ENCODE measurements around the gene ENSA. TPM values are rescaled to one million over a fixed set of nuclear protein-coding genes. Genes with fewer than 3 reads are reported as not detected.
A peak's percentile ranks its signal among the peaks of the same experiment; 100 is the strongest.
"Not testable (repeated sequence)": the region's sequence is repeated elsewhere in the genome, so short reads cannot be mapped to it uniquely, and the experiment has no call there.

Gene ENSA
- total RNA-seq, 4 donors from 2014 or later: 154 to 191 (median 167) TPM

- 8 to 16% methylated on average over 3 to 4 of the region's 4 CpGs for WGBS, 2 donors (ENCODE audit: low coverage in 1 of 2)
- TF ChIP-seq CTCF (IDR thresholded peaks at IDR 0.05) (no peak), POLR2AphosphoS5 (IDR thresholded peaks at IDR 0.05) (peak; percentile 3), POLR2A (IDR thresholded peaks at IDR 0.05) (peak in 1 of 2 donors; percentile 7), EP300 (IDR thresholded peaks at IDR 0.05) (no peak)
- Histone ChIP-seq H3K9me3 (no peaks in the 10 kb centered on the region), H3K4me3 (peak overlapping the region; percentile 85 to 97), H3K36me3 (peaks cover 0 to 70% of the 10 kb centered on the region in 2 donors), H3K4me1 (peaks cover 17 to 62% (median 39%) of the 10 kb centered on the region in 3 donors), H3K27me3 (no peaks in the 10 kb centered on the region), H3K27ac (peak overlapping the region; percentile 21 to 100 (median 100))
- no peak for ATAC-seq
Measured at GRCh38 chr1:150575072-150575489, 54.3 kb downstream of the ENSA start.

- no peaks in the 10 kb centered on the region for H3K27me3 ChIP-seq
- peaks cover 0 to 70% of the 10 kb centered on the region in 2 donors for H3K36me3 ChIP-seq
- peaks cover 23 to 64% (median 44%) of the 10 kb centered on the region in 3 donors for H3K4me1 ChIP-seq
- no peaks in the 10 kb centered on the region for H3K9me3 ChIP-seq
- ATAC-seq: no peak
- TF ChIP-seq POLR2AphosphoS5 (IDR thresholded peaks at IDR 0.05) (peak; percentile 21), CTCF (IDR thresholded peaks at IDR 0.05) (no peak)
- H3K4me3 ChIP-seq: peak overlapping the region; percentile 85 to 97
- WGBS, 2 donors (ENCODE audit: low coverage in 1 of 2): 35 to 42% methylated on average over 6 of the region's 6 CpGs
- H3K27ac ChIP-seq: peak overlapping the region; percentile 18 to 100 (median 100)
Measured at GRCh38 chr1:150574260-150575071, 54.9 kb downstream of the ENSA start.

GRCh38 chr1:150573648-150574071, 55.8 kb downstream of the ENSA start:
- ATAC-seq, H3K9me3 ChIP-seq, H3K27me3 ChIP-seq: not testable (repeated sequence)
- peak; percentile 35 for TF ChIP-seq POLR2AphosphoS5 (IDR thresholded peaks at IDR 0.05)
- peak in 1 of 2 donors; percentile 36 for TF ChIP-seq POLR2A (IDR thresholded peaks at IDR 0.05)
- Histone ChIP-seq H3K27ac (peak overlapping the region in 3 of 4 donors; percentile 71 to 100 (median 100)), H3K4me3 (peak overlapping the region in 1 of 2 donors; percentile 97), H3K4me1 (peaks cover 31 to 72% (median 52%) of the 10 kb centered on the region in 3 donors), H3K36me3 (peaks cover 0 to 70% of the 10 kb centered on the region in 2 donors)
- 71 to 97% methylated on average over 3 to 5 of the region's 13 CpGs for WGBS, 2 donors (ENCODE audit: low coverage in 1 of 2)

- Histone ChIP-seq H3K4me3 (peak overlapping the region in 1 of 2 donors; percentile 97), H3K27ac (peak overlapping the region; percentile 11 to 100 (median 86)), H3K27me3 (no peaks in the 10 kb centered on the region), H3K9me3 (no peaks in the 10 kb centered on the region), H3K36me3 (peaks cover 0 to 70% of the 10 kb centered on the region in 2 donors), H3K4me1 (peaks cover 35 to 76% (median 55%) of the 10 kb centered on the region in 3 donors)
- TF ChIP-seq EP300 (IDR thresholded peaks at IDR 0.05): no peak
- TF ChIP-seq POLR2AphosphoS5 (IDR thresholded peaks at IDR 0.05): peak; percentile 57
- TF ChIP-seq POLR2A (IDR thresholded peaks at IDR 0.05): peak in 1 of 2 donors; percentile 24
- TF ChIP-seq CTCF (IDR thresholded peaks at IDR 0.05): no peak
- no peak for ATAC-seq
- 32 to 34% methylated on average over 4 of the region's 4 CpGs for WGBS, 2 donors (ENCODE audit: low coverage in 1 of 2)
Measured at GRCh38 chr1:150572918-150573647, 56.3 kb downstream of the ENSA start.

Small RNAs within 50 kb of the gene (small RNA-seq; reads per million reads assigned to genes)
- gene RF00015 (0 reads per million in 4 donors), gene RF00561 (0 reads per million in 4 donors)

Other genes with a start within 250 kb of the ENSA start
- gene TARS2, start 142.2 kb downstream of the ENSA start, total RNA-seq: 10 to 100 TPM in 2 of 4 donors, 1 to 10 TPM in 2; 6.7 to 32.2 (median 10.6) TPM
- 10 to 100 TPM; 12.6 to 29.7 (median 19.4) TPM for gene ECM1, start 121.5 kb downstream of the ENSA start, total RNA-seq
- not detected for gene FALEC, start 113.9 kb downstream of the ENSA start, total RNA-seq
- 10 to 100 TPM; 27.1 to 66.5 (median 36.3) TPM for gene ADAMTSL4, start 80.2 kb downstream of the ENSA start, total RNA-seq
- gene MCL1, start 50.0 kb downstream of the ENSA start, total RNA-seq: 100 to 1,000 TPM; 212 to 353 (median 317) TPM
- gene GOLPH3L, start 67.5 kb upstream of the ENSA start, total RNA-seq: 10 to 100 TPM; 18.5 to 27.9 (median 21.0) TPM
- 1 to 10 TPM in 1 of 4 donors, under 1 TPM in 1, not detected in 2; 0.94 to 1.6 TPM for gene HORMAD1, start 91.3 kb upstream of the ENSA start, total RNA-seq
- 10 to 100 TPM in 3 of 4 donors, 1 to 10 TPM in 1; 9.3 to 80.3 (median 50.4) TPM for gene CTSS, start 136.2 kb upstream of the ENSA start, total RNA-seq
- gene CTSK, start 178.6 kb upstream of the ENSA start, total RNA-seq: 10 to 100 TPM; 29.1 to 69.1 (median 50.4) TPM
- 10 to 100 TPM; 43.2 to 53.2 (median 50.2) TPM for gene ARNT, start 247.0 kb upstream of the ENSA start, total RNA-seq